ENCODE data around the gene EFCAB8.

Gene EFCAB8

GRCh38 chr20:32986331-32986966 lies 127.7 kb downstream of the EFCAB8 start:
- DNase-seq (ENCODE audit: low read depth in 2 of 2), result no peak

- no peak for DNase-seq (ENCODE audit: low read depth in 2 of 2)
These were observed 128.5 kb downstream of the EFCAB8 start for GRCh38 chr20:32987044-32987825.

- DNase-seq (ENCODE audit: low read depth in 2 of 2), result no peak
These were observed 129.3 kb downstream of the EFCAB8 start for GRCh38 chr20:32988008-32988407.

GRCh38 chr20:32989507-32990283 lies 131.0 kb downstream of the EFCAB8 start:
- DNase-seq (ENCODE audit: low read depth in 2 of 2), result no peak

- no peak for DNase-seq (ENCODE audit: low read depth in 2 of 2)
These were observed 131.7 kb downstream of the EFCAB8 start for GRCh38 chr20:32990426-32990825.

GRCh38 chr20:32991383-32991782 lies 132.7 kb downstream of the EFCAB8 start:
- DNase-seq (ENCODE audit: low read depth in 2 of 2), result no peak

GRCh38 chr20:32991792-32992641 lies 133.3 kb downstream of the EFCAB8 start:
- no peak for DNase-seq (ENCODE audit: low read depth in 2 of 2)

GRCh38 chr20:32993496-32994050 lies 134.8 kb downstream of the EFCAB8 start:
- no peak for DNase-seq (ENCODE audit: low read depth in 2 of 2)

GRCh38 chr20:32995802-32996201 lies 137.1 kb downstream of the EFCAB8 start:
- no peak for DNase-seq (ENCODE audit: low read depth in 2 of 2)

- no peak for DNase-seq (ENCODE audit: low read depth in 2 of 2)
These were observed 138.7 kb downstream of the EFCAB8 start for GRCh38 chr20:32997431-32997830.

- no peak for DNase-seq (ENCODE audit: low read depth in 2 of 2)
These were observed 141.0 kb downstream of the EFCAB8 start for GRCh38 chr20:32999603-33000250.

- DNase-seq (ENCODE audit: low read depth in 2 of 2), result no peak
These were observed 142.2 kb downstream of the EFCAB8 start for GRCh38 chr20:33000802-33001466.

GRCh38 chr20:33002087-33002808 lies 143.5 kb downstream of the EFCAB8 start:
- DNase-seq (ENCODE audit: low read depth in 2 of 2), result no peak

GRCh38 chr20:33004141-33004751 lies 145.5 kb downstream of the EFCAB8 start, which contains the start of gene SUN5:
SUN5 (minus strand) TSS chr20:33004433; CDS start chr20:33004340, 93 bp downstream.
- DNase-seq (ENCODE audit: low read depth in 2 of 2), result no peak

GRCh38 chr20:33005132-33005566 lies 146.4 kb downstream of the EFCAB8 start:
- no peak for DNase-seq (ENCODE audit: low read depth in 2 of 2)

- no peak for DNase-seq (ENCODE audit: low read depth in 2 of 2)
These were observed 147.4 kb downstream of the EFCAB8 start for GRCh38 chr20:33005908-33006775.

GRCh38 chr20:33006776-33007375 lies 148.2 kb downstream of the EFCAB8 start:
- no peak for DNase-seq (ENCODE audit: low read depth in 2 of 2)

Data from stimulated activated CD8-positive, alpha-beta memory T cell treated with anti-CD3 and anti-CD28 coated beads, Interleukin-2, amount 100 ng/mL, for 1 hour (primary cell).